Psoas muscle (tissue), 8 donors: Measurements from ENCODE around the gene RAB42. TPM values are rescaled to one million over a fixed set of nuclear protein-coding genes. Genes with fewer than 3 reads are reported as not detected.
A peak's percentile ranks its signal among the peaks of the same experiment; 100 is the strongest.

Experiments
- ATAC-seq, 4 donors: fragments of 200-7000 bp; cut with Tn5 transposase; one replicate each; pipeline ENCODE4 v1.9.1; 2020; ENCODE audit warnings: moderate library complexity in 3 of 4, mild to moderate bottlenecking in 2 of 4
- DNase-seq, 2 donors: peaks; one replicate each; pipeline ENCODE4 v3.0.0-alpha.2; 2020
- H3K27ac ChIP-seq: fragments of 200-600 bp; one replicate; pipeline ENCODE4 v1.8.0; 2022
- H3K27me3 ChIP-seq, 3 donors: fragments of 200-600 bp in 1 of 3; one replicate each; pipeline versions ENCODE4 v1.6.1 to v1.8.0; 2013 to 2022; ENCODE audit warnings: low read length in 2 of 3, mild to moderate bottlenecking in 2 of 3, moderate library complexity in 1 of 3; ENCODE audit not compliant: insufficient read depth in 3 of 3
- H3K36me3 ChIP-seq, 2 donors: fragments of 200-600 bp in 1 of 2; one replicate each; pipeline versions ENCODE4 v1.6.1 to v1.8.0; 2013 to 2022; ENCODE audit warnings: low read depth in 1 of 2, mild to moderate bottlenecking in 1 of 2, moderate library complexity in 1 of 2; ENCODE audit not compliant: insufficient read depth in 1 of 2
- H3K4me1 ChIP-seq: fragments of 200-600 bp; one replicate; pipeline ENCODE4 v1.8.0; 2022
- H3K4me3 ChIP-seq: fragments of 200-600 bp; one replicate; pipeline ENCODE4 v1.8.0; 2022; ENCODE audit warnings: mild to moderate bottlenecking
- H3K9me3 ChIP-seq: fragments of 200-600 bp; one replicate; pipeline ENCODE4 v1.8.0; 2022
- CTCF ChIP-seq: fragments of 200-600 bp; IDR thresholded peaks from one replicate; pipeline ENCODE4 v1.8.0; 2022; ENCODE audit warnings: antibody characterized with exemption
- WGBS, 3 donors: extraction: QIAGEN DNeasy Blood & Tissue Kit; methylation state at CpG; one replicate each; pipeline versions ENCODE4 v1.1.6 to v1.1.7; 2013; 5-methylcytosine and 5-hydroxymethylcytosine counted together
- intact Hi-C, 2 donors: fragments of 100-400 bp; cut with DNase I; formaldehyde crosslinking; loops; one replicate each; pipeline versions ENCODE4 v1.11.0 to v1.14.2; 2022
- long read RNA-seq, 2 donors: library from polyadenylated mRNA; unstranded; transcript quantifications; one replicate each; pipeline ENCODE4 v2.0.0, GENCODE V29; 2021
- polyA plus RNA-seq, 3 donors: library from polyadenylated mRNA; stranded (reverse); fragments of 200-250 nt; gene quantifications; one replicate each; pipeline ENCODE4 v1.2.3, GENCODE V29; 2013
- total RNA-seq, 4 donors: library from RNA; stranded (reverse); fragmentation: NEBNext Ultra II Directional in 2 of 4; extraction: Animal tissue kit (Norgen Biotek cat#: 25700) in 2 of 4; gene quantifications; one replicate each; pipeline versions ENCODE4 v1.2.1 to v1.2.4, GENCODE V29; 2021 to 2023
- donor health status: healthy with polysubstance abuse.
- donor health status: DM: no; HTN: no; CAD: no; lungs with moderate emphysema.
- donor health status: Bipolar disorder and iron deficiency.
- donor health status: healthy.
- donor health status: DM: yes; HTN: yes; CAD: no.
- donor health status: DM: no; HTN: no; CAD: no.
- donor health status: DM: no; HTN: no; CAD: no.
- donor health status: DM: yes; HTN: yes; CAD: no.

Gene RAB42
- total RNA-seq (1 to 10 TPM in 1 of 4 donors, under 1 TPM in 3; 0.32 to 1.3 (median 0.68) TPM), polyA plus RNA-seq (under 1 TPM; 0.16 to 0.34 (median 0.21) TPM)
- long read RNA-seq, donor 1, partial matches to known transcripts = 0 of 1 reads
- long read RNA-seq, donor 1, other reads (novel, unspliced or antisense) = 0 of 1 reads
- long read RNA-seq, donor 2, partial matches to known transcripts = 0 of 2 reads
- long read RNA-seq, donor 2, other reads (novel, unspliced or antisense) = 0 of 2 reads

- 30 to 44% (median 31%) methylated on average over 12 to 13 of the region's 13 CpGs for whole genome bisulfite sequencing, 3 donors
- Histone ChIP-seq H3K4me1 (peaks cover 3% of the 10 kb centered on the region), H3K9me3 (no peaks in the 10 kb centered on the region), H3K27ac (no peak within 1 kb of the TSS), H3K36me3 (peaks cover 0 to 9% of the 10 kb centered on the region in 2 donors), H3K4me3 (peak within 1 kb of the TSS; percentile 67), H3K27me3 (no peaks in the 10 kb centered on the region)
- ATAC-seq = peak in 2 of 4 donors; percentile 48 to 51
- DNase-seq = peak; percentile 56 to 61
- TF ChIP-seq CTCF = no peak
- intact Hi-C loops = no loop called here
Observed at GRCh38 chr1:28591708-28592320, at the start of gene RAB42. Gene RAB42 (plus strand): TSS chr1:28592265. CDS start chr1:28592512, 247 bp downstream.

- no peaks in the 10 kb centered on the region for H3K27me3 ChIP-seq
- no peaks in the 10 kb centered on the region for H3K4me1 ChIP-seq
- no peak for TF ChIP-seq CTCF
- no peaks in the 10 kb centered on the region for H3K36me3 ChIP-seq
- no peaks in the 10 kb centered on the region for H3K9me3 ChIP-seq
- DNase-seq = no peak
- no peak overlapping the region for H3K27ac ChIP-seq
- H3K4me3 ChIP-seq = no peak overlapping the region
- intact Hi-C loops = no loop called here
- ATAC-seq = no peak
- WGBS, 3 donors = 89 to 96% (median 93%) methylated on average over 4 of the region's 4 CpGs
Observed at GRCh38 chr1:28545246-28545628, 46.8 kb upstream of the RAB42 start.

GRCh38 chr1:28548318-28548717, 43.7 kb upstream of the RAB42 start:
- no peak for DNase-seq
- WGBS, 3 donors = 79 to 90% (median 85%) methylated on average over 3 of the region's 3 CpGs
- Histone ChIP-seq H3K27ac (no peak overlapping the region), H3K9me3 (no peaks in the 10 kb centered on the region), H3K4me1 (no peaks in the 10 kb centered on the region), H3K27me3 (no peaks in the 10 kb centered on the region), H3K36me3 (no peaks in the 10 kb centered on the region), H3K4me3 (no peak overlapping the region)
- TF ChIP-seq CTCF = no peak
- ATAC-seq = no peak
- intact Hi-C loops = no loop called here

GRCh38 chr1:28551381-28551780, 40.7 kb upstream of the RAB42 start:
- ATAC-seq (no peak), DNase-seq (no peak)
- Histone ChIP-seq H3K27ac (no peak overlapping the region), H3K4me1 (peaks cover 7% of the 10 kb centered on the region), H3K4me3 (no peak overlapping the region), H3K9me3 (no peaks in the 10 kb centered on the region), H3K27me3 (no peaks in the 10 kb centered on the region), H3K36me3 (peaks cover 0 to 23% of the 10 kb centered on the region in 2 donors)
- WGBS, 3 donors = 91 to 93% (median 93%) methylated on average over 6 of the region's 6 CpGs
- TF ChIP-seq CTCF = no peak
- intact Hi-C loops = no loop called here
